Right lobe of liver (tissue), 6 donors: Measurements from ENCODE around the gene KPNA2. TPM values are rescaled to one million over a fixed set of nuclear protein-coding genes. Genes with fewer than 3 reads are reported as not detected.
A peak's percentile ranks its signal among the peaks of the same experiment; 100 is the strongest.

Experiments used
- ATAC-seq, 4 donors: fragments of 200-7000 bp; cut with Tn5 transposase; one replicate each; pipeline ENCODE4 v1.9.1; 2020; ENCODE audit warnings: mild to moderate bottlenecking in 4 of 4, moderate library complexity in 4 of 4
- DNase-seq, 3 donors: peaks; one replicate each; pipeline ENCODE4 v3.0.0-alpha.2; 2020
- H3K27ac ChIP-seq, 3 donors: fragments of 200-600 bp; one replicate each; pipeline ENCODE4 v1.8.0; 2022
- H3K27me3 ChIP-seq, 2 donors: fragments of 200-600 bp; one replicate each; pipeline ENCODE4 v1.8.0; 2022
- H3K36me3 ChIP-seq, 4 donors: fragments of 200-600 bp; sonication (generic) in 1 of 4; one replicate each; pipeline versions ENCODE4 v1.5.1 to v1.8.0; 2017 to 2022; ENCODE audit warnings: control low read depth in 1 of 4
- H3K4me1 ChIP-seq, 4 donors: fragments of 200-600 bp; sonication (generic) in 1 of 4; one replicate each; pipeline versions ENCODE4 v1.5.1 to v1.8.0; 2017 to 2022; ENCODE audit warnings: control low read depth in 1 of 4
- H3K4me3 ChIP-seq, 3 donors: fragments of 200-600 bp; one replicate each; pipeline ENCODE4 v1.8.0; 2022
- H3K9me3 ChIP-seq, 4 donors: fragments of 200-600 bp; sonication (generic) in 1 of 4; one replicate each; pipeline versions ENCODE4 v1.5.1 to v1.8.0; 2017 to 2022; ENCODE audit warnings: control low read depth in 1 of 4
- CTCF ChIP-seq, 4 donors: fragments of 200-600 bp in 3 of 4; fragments of 450-650 bp in 1 of 4; IDR thresholded peaks; one replicate each; pipeline versions ENCODE4 v1.5.1 to v1.8.0; 2016 to 2022; ENCODE audit warnings: antibody characterized with exemption in 4 of 4, mild to moderate bottlenecking in 2 of 4
- POLR2A ChIP-seq: fragments of 450-650 bp; IDR thresholded peaks from one replicate; pipeline ENCODE4 v1.6.1; 2017; ENCODE audit warnings: antibody characterized with exemption, mild to moderate bottlenecking
- WGBS: methylation state at CpG from one replicate; pipeline ENCODE4 v1.1.6; 2018; ENCODE audit warnings: low coverage, low lambda C conversion rate; ENCODE audit not compliant: insufficient coverage; ENCODE audit errors: missing lambda C conversion rate; 5-methylcytosine and 5-hydroxymethylcytosine counted together
- intact Hi-C, 2 donors: fragments of 100-400 bp; cut with DNase I; formaldehyde crosslinking; loops; one replicate each; pipeline versions ENCODE4 v1.11.2 to v1.14.1; 2022
- long read RNA-seq: library from polyadenylated mRNA; unstranded; transcript quantifications from one replicate; pipeline ENCODE4 v2.0.0, GENCODE V29; 2019
- total RNA-seq, 6 experiments: library from RNA; depleted of rRNA in 2 of 6; stranded (reverse); fragments of >200 nt in 2 of 6; fragmentation: NEBNext Ultra II Directional in 3 of 6; extraction: Animal tissue kit (Norgen Biotek cat#: 25700) in 3 of 6; gene quantifications; one replicate each; pipeline versions ENCODE4 v1.1.0 to v1.2.4, GENCODE V29; 2016 to 2023
- donor health status: DM: no; HTN: yes; CAD: no.
- donor health status: DM: no; HTN: no; CAD: no.
- donor health status: DM: no; HTN: no; CAD: no.
- donor health status: DM: no; HTN: yes; CAD: no.
- donor health status: DM: no; HTN: yes; CAD: no.

KPNA2 gene
- 10 to 100 TPM in 4 of 6 experiments, 1 to 10 TPM in 2; 9.2 to 36.6 (median 20.0) TPM for total RNA-seq
- long read RNA-seq, partial matches to known transcripts = 0 of 4 reads
- long read RNA-seq, other reads (novel, unspliced or antisense) = 0 of 4 reads

GRCh38 chr17:68035523-68036303 is at the start of gene KPNA2:
Gene KPNA2 (plus strand): TSS chr17:68035735. CDS start chr17:68037133, 1,398 bp downstream.
- peak within 1 kb of the TSS; percentile 22 to 78 (median 55) for H3K27ac ChIP-seq
- H3K9me3 ChIP-seq = no peaks in the 10 kb centered on the region
- intact Hi-C loops = no loop called here
- peaks cover 0 to 13% (median 0%) of the 10 kb centered on the region in 4 donors for H3K4me1 ChIP-seq
- H3K36me3 ChIP-seq = peaks cover 0 to 13% (median 1%) of the 10 kb centered on the region in 4 donors
- DNase-seq (peak; percentile 90 to 96 (median 95)), ATAC-seq (peak; percentile 92 to 96 (median 95))
- WGBS = 0% methylated on average over 16 of the region's 72 CpGs
- no peaks in the 10 kb centered on the region for H3K27me3 ChIP-seq
- TF ChIP-seq CTCF (IDR thresholded peaks at IDR 0.05) (no peak), POLR2A (peak; percentile 77)
- H3K4me3 ChIP-seq = peak within 1 kb of the TSS; percentile 64 to 95 (median 92)

GRCh38 chr17:67990909-67991308 is 44.6 kb upstream of the KPNA2 start:
- WGBS = 94% methylated on average over 4 of the region's 4 CpGs
- Histone ChIP-seq H3K4me1 (peaks cover 0 to 13% (median 0%) of the 10 kb centered on the region in 4 donors), H3K4me3 (no peak overlapping the region), H3K27ac (no peak overlapping the region), H3K36me3 (no peaks in the 10 kb centered on the region), H3K9me3 (no peaks in the 10 kb centered on the region), H3K27me3 (no peaks in the 10 kb centered on the region)
- no peak for DNase-seq
- no peak for TF ChIP-seq POLR2A
- TF ChIP-seq CTCF (IDR thresholded peaks at IDR 0.05) = no peak
- intact Hi-C loops = no loop called here
- ATAC-seq = no peak

- TF ChIP-seq CTCF (IDR thresholded peaks at IDR 0.05) (no peak), POLR2A (no peak)
- Histone ChIP-seq H3K36me3 (no peaks in the 10 kb centered on the region), H3K9me3 (no peaks in the 10 kb centered on the region), H3K27me3 (no peaks in the 10 kb centered on the region), H3K4me1 (peaks cover 0 to 13% (median 0%) of the 10 kb centered on the region in 4 donors), H3K27ac (peak overlapping the region; percentile 88 to 96 (median 93)), H3K4me3 (peak overlapping the region; percentile 54 to 74 (median 68))
- peak in 1 of 3 donors; percentile 52 for DNase-seq
- ATAC-seq = peak; percentile 40 to 56 (median 52)
- 0% methylated on average over 13 of the region's 18 CpGs for WGBS
- intact Hi-C loops = no loop called here
Observed at GRCh38 chr17:67992548-67993152, 42.9 kb upstream of the KPNA2 start.

GRCh38 chr17:67993153-67993997 is 42.2 kb upstream of the KPNA2 start:
- Histone ChIP-seq H3K27ac (peak overlapping the region; percentile 88 to 96 (median 93)), H3K4me3 (peak overlapping the region; percentile 54 to 74 (median 68)), H3K4me1 (peaks cover 0 to 13% (median 0%) of the 10 kb centered on the region in 4 donors), H3K27me3 (no peaks in the 10 kb centered on the region), H3K9me3 (no peaks in the 10 kb centered on the region), H3K36me3 (no peaks in the 10 kb centered on the region)
- DNase-seq (peak; percentile 90 to 91 (median 90)), ATAC-seq (peak; percentile 65 to 84 (median 78))
- peak; percentile 67 for TF ChIP-seq POLR2A
- peak in 1 of 4 donors; percentile 11 for TF ChIP-seq CTCF (IDR thresholded peaks at IDR 0.05)
- intact Hi-C loops = no loop called here
- 0% methylated on average over 9 of the region's 144 CpGs for WGBS
